Thymus (tissue), 11 donors: ENCODE measurements around the gene FGD5. TPM values are rescaled to one million over a fixed set of nuclear protein-coding genes. Genes with fewer than 3 reads are reported as not detected.

Source experiments
- DNase-seq, 9 donors: peaks; one replicate each; pipeline ENCODE4 v3.0.0-alpha.2; 2013; ENCODE audit warnings: low spot score in 9 of 9, low read depth in 6 of 9, missing footprints in 1 of 9
- H3K27ac ChIP-seq, 2 donors: one replicate each; pipeline ENCODE4 v1.5.1; 2013; ENCODE audit warnings: control low read depth in 1 of 2, low read depth in 1 of 2, low read length in 1 of 2, mild to moderate bottlenecking in 1 of 2, moderate library complexity in 1 of 2
- H3K27me3 ChIP-seq, 2 donors: one replicate each; pipeline ENCODE4 v1.5.1; 2013; ENCODE audit warnings: low read length in 1 of 2; ENCODE audit not compliant: control insufficient read depth in 2 of 2, insufficient read depth in 1 of 2
- H3K36me3 ChIP-seq, 2 donors: one replicate each; pipeline ENCODE4 v1.5.1; 2013; ENCODE audit warnings: low read length in 1 of 2, mild to moderate bottlenecking in 1 of 2, moderate library complexity in 1 of 2; ENCODE audit not compliant: control insufficient read depth in 2 of 2, insufficient read depth in 2 of 2
- H3K4me1 ChIP-seq, 2 donors: one replicate each; pipeline ENCODE4 v1.5.1; 2013; ENCODE audit warnings: low read length in 2 of 2; ENCODE audit not compliant: control insufficient read depth in 2 of 2, insufficient read depth in 2 of 2
- H3K4me3 ChIP-seq, 2 donors: one replicate each; pipeline ENCODE4 v1.5.1; 2013; ENCODE audit warnings: low read length in 2 of 2, control low read depth in 1 of 2, mild to moderate bottlenecking in 1 of 2
- H3K9me3 ChIP-seq, 2 donors: one replicate each; pipeline ENCODE4 v1.5.1; 2013; ENCODE audit warnings: low read length in 1 of 2, mild to moderate bottlenecking in 1 of 2; ENCODE audit not compliant: control insufficient read depth in 2 of 2, insufficient read depth in 1 of 2
- WGBS: extraction: QIAGEN DNeasy Blood & Tissue Kit; methylation state at CpG from one replicate; pipeline ENCODE4 v1.1.7; 2013; 5-methylcytosine and 5-hydroxymethylcytosine counted together
- polyA plus RNA-seq: library from polyadenylated mRNA; stranded (reverse); fragments of 200-250 nt; gene quantifications from one replicate; pipeline ENCODE4 v1.2.3, GENCODE V29; 2013
- total RNA-seq: library from RNA; stranded (reverse); fragments of 120-200 nt; gene quantifications from one replicate; pipeline ENCODE4 v1.2.4, GENCODE V29; 2013
- donor health status: healthy.

The FGD5 gene
- total and polyA plus RNA-seq, 2 donors: 2.0 to 2.9 TPM

DNA sequence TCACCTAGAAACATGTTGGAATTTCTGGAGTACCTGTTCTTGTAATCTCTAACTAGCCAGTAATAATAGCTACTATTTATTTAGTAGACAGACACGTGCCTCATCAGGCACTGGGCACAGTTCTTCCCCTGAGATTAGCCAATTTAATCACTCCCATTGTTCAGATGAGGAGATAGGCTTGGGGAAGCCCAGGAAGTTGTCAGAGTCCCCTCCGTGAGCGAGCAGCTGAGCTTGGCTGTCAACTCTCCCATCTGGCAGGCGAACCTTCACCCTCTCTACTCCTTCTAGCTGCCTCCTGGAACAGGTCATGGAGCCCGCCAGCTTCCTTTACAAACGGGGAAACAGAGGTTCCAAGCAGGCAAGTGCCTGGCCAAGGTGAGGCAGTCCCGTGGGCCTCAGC lies 31.1 kb upstream of the FGD5 start:
- DNase-seq: no peak
- Histone ChIP-seq H3K27me3 (peaks cover 0 to 7% of the 10 kb centered on the region in 2 donors), H3K4me3 (no peak overlapping the region), H3K4me1 (no peaks in the 10 kb centered on the region), H3K36me3 (no peaks in the 10 kb centered on the region), H3K9me3 (no peaks in the 10 kb centered on the region), H3K27ac (no peak overlapping the region)
- 87% methylated on average over 7 of the region's 7 CpGs for WGBS

DNA sequence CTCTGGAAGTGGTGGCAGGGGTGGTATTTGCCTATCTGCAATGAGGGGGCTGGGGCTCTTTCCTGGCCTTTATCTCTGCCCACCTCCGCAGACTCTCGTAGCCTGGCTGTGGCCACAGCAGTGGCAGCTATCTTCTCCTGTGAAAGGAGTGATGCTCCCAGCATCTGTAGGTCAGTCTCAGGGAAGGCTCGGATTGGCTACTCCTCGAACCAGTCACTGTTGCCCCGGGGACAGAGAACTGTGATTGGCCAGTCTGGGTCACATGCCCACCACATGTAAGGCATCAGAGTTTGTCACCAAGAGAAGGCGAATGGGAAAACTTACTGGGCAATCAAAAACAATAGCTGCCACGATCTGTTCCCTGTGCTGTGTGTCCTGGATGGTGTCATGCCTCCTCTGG lies 30.1 kb upstream of the FGD5 start:
- no peak for DNase-seq
- 97% methylated on average over 7 of the region's 7 CpGs for WGBS
- H3K4me1 ChIP-seq: no peaks in the 10 kb centered on the region
- H3K27me3 ChIP-seq: peaks cover 0 to 10% of the 10 kb centered on the region in 2 donors
- H3K9me3 ChIP-seq: no peaks in the 10 kb centered on the region
- H3K36me3 ChIP-seq: no peaks in the 10 kb centered on the region
- H3K27ac ChIP-seq: no peak overlapping the region
- H3K4me3 ChIP-seq: no peak overlapping the region

DNA sequence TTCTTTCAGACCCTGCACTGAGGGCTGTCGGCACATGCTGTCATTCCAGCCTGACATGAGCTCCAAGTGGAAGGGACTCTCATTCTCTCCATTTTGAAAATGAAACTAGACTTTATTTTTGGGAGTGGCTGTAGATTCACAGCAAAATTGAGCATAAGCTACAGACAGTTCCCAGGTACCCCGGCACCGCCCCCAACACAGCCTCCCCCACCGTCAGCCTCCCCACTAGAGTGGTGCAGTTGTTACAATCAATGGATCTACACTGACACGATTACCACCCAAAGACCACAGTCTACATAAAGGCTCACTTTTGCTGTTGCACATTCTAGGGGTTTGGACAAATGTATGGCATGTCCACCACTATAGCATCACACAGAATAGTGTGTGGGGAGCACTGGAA lies 29.5 kb upstream of the FGD5 start:
- peaks cover 0 to 11% of the 10 kb centered on the region in 2 donors for H3K27me3 ChIP-seq
- H3K4me1 ChIP-seq: no peaks in the 10 kb centered on the region
- no peaks in the 10 kb centered on the region for H3K36me3 ChIP-seq
- no peak overlapping the region for H3K27ac ChIP-seq
- no peak for DNase-seq
- H3K9me3 ChIP-seq: no peaks in the 10 kb centered on the region
- H3K4me3 ChIP-seq: no peak overlapping the region
- 90% methylated on average over 5 of the region's 5 CpGs for WGBS

DNA sequence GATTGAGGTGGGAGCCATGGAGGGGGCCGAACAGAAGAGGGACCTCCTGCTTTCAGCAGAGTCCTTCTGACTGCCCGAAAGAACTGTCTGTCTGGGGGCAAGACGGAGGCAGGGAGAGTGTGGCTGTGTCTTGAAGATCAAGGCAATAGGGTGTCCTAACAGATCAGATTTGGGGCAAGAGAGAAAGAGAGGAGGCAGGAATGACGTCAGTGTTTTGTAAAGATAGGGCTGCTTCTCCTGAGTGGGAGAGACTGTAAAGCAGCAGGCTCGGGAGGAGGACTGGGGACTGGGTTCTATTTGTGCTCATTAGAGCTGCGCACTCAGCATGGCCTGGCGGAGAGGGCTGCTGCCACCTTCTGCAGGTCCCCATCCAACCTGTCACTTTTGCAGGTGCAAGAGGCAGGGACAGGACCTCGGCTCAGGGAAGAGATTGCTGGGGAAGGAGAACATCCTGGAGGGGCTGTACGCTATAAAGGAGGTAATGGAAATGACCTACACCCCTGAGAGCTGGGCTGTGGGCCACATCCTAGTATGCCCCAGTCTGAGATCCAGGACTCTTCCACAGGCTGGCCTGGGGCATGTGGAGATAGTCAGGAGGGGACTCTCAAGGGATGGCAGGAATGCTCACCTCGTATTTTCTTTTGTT lies 29.0 kb upstream of the FGD5 start:
- DNase-seq: no peak
- Histone ChIP-seq H3K4me3 (no peak overlapping the region), H3K4me1 (no peaks in the 10 kb centered on the region), H3K27me3 (peaks cover 0 to 11% of the 10 kb centered on the region in 2 donors), H3K9me3 (no peaks in the 10 kb centered on the region), H3K36me3 (no peaks in the 10 kb centered on the region), H3K27ac (no peak overlapping the region)
- 89% methylated on average over 10 of the region's 10 CpGs for WGBS

DNA sequence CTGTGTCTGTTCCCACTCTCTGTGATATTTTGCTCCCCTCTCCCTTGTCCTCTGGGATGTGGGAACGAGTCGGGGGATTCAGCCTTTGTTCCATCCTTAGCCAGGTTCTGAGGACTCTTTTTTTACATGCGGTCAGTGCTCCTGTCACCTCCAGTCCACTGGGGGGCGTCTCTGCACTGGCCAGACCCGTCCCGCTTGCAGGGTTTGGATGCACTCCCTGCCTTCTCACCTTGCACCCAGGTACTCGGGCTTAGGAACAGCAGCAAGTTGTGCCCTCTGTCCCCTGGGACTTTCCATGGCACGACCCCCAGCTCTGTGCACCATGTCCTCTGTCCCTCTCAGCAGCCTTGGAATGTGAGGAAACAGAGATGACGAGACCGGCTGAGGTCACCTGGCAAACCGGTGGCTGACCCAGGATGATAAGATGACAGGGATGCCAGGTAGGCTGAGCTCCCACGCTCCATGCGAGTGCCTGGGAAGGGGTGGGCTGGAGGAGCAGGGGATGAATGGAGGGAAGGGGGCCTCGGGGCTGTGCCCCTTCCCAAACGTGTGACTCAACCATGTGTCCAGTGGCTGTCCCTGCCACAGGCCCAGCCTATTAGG lies 27.3 kb upstream of the FGD5 start:
- 43% methylated on average over 15 of the region's 15 CpGs for WGBS
- Histone ChIP-seq H3K9me3 (no peaks in the 10 kb centered on the region), H3K36me3 (no peaks in the 10 kb centered on the region), H3K4me3 (no peak overlapping the region), H3K4me1 (no peaks in the 10 kb centered on the region), H3K27ac (no peak overlapping the region), H3K27me3 (peaks cover 0 to 11% of the 10 kb centered on the region in 2 donors)
- DNase-seq: peak in 5 of 9 donors; percentile 24 to 60 (median 50)

DNA sequence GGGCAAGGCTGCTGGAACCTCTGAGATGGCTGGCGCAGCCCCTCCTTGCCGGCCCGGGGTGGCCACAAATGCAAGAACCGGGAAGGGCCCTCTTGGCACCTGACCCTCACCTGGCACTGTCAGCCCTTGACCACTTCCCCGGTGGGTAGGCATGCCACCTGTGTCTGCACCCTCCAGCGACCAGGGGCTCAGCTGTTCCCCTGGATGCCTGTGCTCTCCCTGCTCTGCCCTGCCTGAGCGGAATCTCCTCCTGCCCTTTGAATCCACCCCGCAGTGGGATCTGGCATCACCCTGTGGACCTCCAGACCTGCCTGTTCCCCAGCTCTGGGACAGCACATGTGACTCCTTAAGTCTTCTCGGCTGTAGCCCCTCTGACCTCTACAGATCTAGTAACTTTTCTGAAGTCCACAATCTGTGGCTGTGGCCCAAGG lies 26.1 kb upstream of the FGD5 start:
- no peak for DNase-seq
- H3K27ac ChIP-seq: no peak overlapping the region
- 91% methylated on average over 9 of the region's 9 CpGs for WGBS

DNA sequence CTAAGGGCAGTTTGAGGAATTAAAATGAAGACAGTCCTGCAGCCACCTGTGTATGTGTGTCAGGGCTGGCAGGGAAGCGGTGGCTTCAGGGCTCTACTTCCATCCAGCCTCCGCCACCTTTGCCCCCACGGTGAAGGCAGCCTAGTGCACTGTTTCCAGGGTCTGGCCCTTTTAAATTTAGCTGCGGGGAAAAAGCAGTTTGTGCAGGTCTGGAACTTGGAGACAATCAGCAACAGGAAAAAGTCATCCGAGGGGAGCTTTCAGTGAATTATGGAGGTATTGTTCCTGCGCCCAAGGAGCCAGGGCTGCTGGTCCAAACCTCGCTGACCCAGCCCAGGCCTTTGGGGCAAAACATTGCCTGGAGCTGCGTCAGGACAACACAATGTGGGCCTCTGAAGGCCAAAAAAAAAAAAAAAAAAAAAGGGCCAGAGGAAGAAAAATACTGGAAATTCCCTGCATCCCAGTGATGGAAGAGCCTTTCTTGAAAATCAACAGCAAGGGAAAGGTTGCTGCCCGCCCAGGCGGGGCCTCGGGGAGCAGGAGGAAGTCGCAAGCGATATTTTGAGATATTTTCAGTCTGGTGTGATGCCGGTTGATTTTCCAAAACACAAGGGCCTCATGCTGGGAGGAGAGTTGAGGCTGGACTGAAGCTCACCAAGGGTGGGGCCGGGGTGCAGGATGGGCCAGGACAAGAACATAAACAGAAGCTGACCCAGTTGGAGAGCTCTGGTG lies 25.5 kb upstream of the FGD5 start:
- H3K36me3 ChIP-seq: no peaks in the 10 kb centered on the region
- no peak overlapping the region for H3K4me3 ChIP-seq
- no peaks in the 10 kb centered on the region for H3K4me1 ChIP-seq
- DNase-seq: no peak
- 84% methylated on average over 15 of the region's 15 CpGs for WGBS
- no peaks in the 10 kb centered on the region for H3K9me3 ChIP-seq
- peaks cover 0 to 20% of the 10 kb centered on the region in 2 donors for H3K27me3 ChIP-seq
- H3K27ac ChIP-seq: no peak overlapping the region

More for the DNA sequence above, 26.1 kb upstream of the FGD5 start:
- Histone ChIP-seq H3K27me3 (peaks cover 0 to 18% of the 10 kb centered on the region in 2 donors), H3K36me3 (no peaks in the 10 kb centered on the region), H3K4me3 (no peak overlapping the region), H3K9me3 (no peaks in the 10 kb centered on the region), H3K4me1 (no peaks in the 10 kb centered on the region)

DNA sequence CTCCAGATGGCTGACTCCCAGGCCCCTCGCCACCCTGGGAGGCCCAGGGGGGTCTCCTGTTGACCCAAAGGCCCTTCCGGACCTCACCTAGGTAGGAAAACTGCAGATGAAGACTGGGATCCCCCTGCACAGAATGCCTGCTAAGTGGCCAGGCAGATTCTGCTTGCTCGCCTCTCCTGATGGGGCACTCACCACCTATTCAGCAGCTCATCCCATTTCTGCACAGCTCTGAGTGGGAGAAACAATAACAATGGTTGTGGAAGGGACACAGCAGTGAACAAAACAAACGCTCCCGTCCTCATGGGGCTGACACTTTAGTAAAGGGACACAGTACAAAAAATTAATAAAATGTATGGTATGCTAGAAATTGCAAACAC lies 24.9 kb upstream of the FGD5 start:
- no peak overlapping the region for H3K4me3 ChIP-seq
- 97% methylated on average over 5 of the region's 5 CpGs for WGBS
- no peaks in the 10 kb centered on the region for H3K4me1 ChIP-seq
- DNase-seq: no peak
- H3K27me3 ChIP-seq: peaks cover 0 to 20% of the 10 kb centered on the region in 2 donors
- H3K36me3 ChIP-seq: no peaks in the 10 kb centered on the region
- H3K9me3 ChIP-seq: no peaks in the 10 kb centered on the region
- no peak overlapping the region for H3K27ac ChIP-seq

DNA sequence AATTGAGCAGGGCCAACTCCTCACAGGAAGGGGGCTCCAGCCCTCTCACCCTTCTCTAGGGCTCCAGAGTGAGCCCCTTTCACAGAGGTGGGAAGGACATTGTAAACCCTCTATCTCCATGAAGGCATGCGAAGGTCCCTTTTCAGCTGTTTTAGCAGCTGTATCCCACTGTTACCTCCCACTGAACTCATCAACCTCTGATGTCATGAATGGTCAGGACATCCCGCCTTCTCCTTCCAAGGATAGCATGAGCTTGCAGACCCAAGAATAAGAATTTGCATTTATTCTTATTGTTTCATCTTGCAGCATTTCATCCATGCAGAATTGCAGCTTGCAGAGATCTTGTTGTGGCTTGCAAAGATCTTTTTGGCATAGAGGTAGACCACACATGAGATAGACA lies 24.3 kb upstream of the FGD5 start:
- no peak overlapping the region for H3K27ac ChIP-seq
- H3K4me3 ChIP-seq: no peak overlapping the region
- no peaks in the 10 kb centered on the region for H3K4me1 ChIP-seq
- no peaks in the 10 kb centered on the region for H3K36me3 ChIP-seq
- WGBS: 94% methylated on average over 2 of the region's 2 CpGs
- peaks cover 0 to 20% of the 10 kb centered on the region in 2 donors for H3K27me3 ChIP-seq
- no peak for DNase-seq
- H3K9me3 ChIP-seq: no peaks in the 10 kb centered on the region
